OCI-LY1 (cell line): ENCODE results near the gene USP22.

Experiments
- H2AFZ ChIP-seq: fragments of 200-600 bp; sonication (generic), shearing (Covaris generic); 2 replicates; pipeline ENCODE4 v1.6.0; 2014; ENCODE audit warnings: antibody characterized with exemption, mild to moderate bottlenecking, low read length
- H3F3A ChIP-seq: fragments of 200-600 bp; sonication (generic), shearing (Covaris generic); 2 replicates; pipeline ENCODE4 v1.6.0; 2014; ENCODE audit warnings: mild to moderate bottlenecking, antibody characterized with exemption, low read length, moderate library complexity; ENCODE audit not compliant: insufficient read depth
- H3K27ac ChIP-seq: fragments of 200-600 bp; sonication (generic); 2 replicates; pipeline ENCODE4 v1.5.1; 2014; ENCODE audit warnings: low read length, mixed run types, mild to moderate bottlenecking, low read depth; ENCODE audit not compliant: poor library complexity, severe bottlenecking
- H3K27me3 ChIP-seq: fragments of 200-600 bp; sonication (generic); 2 replicates; pipeline ENCODE4 v1.6.0; 2014; ENCODE audit warnings: antibody characterized with exemption, mild to moderate bottlenecking, low read length, moderate library complexity; ENCODE audit not compliant: insufficient read depth
- H3K36me3 ChIP-seq: fragments of 200-600 bp; sonication (generic); 2 replicates; pipeline ENCODE4 v1.6.1; 2014; ENCODE audit warnings: mild to moderate bottlenecking, antibody characterized with exemption, low read length, moderate library complexity, mixed read lengths; ENCODE audit not compliant: insufficient read depth
- H3K4me1 ChIP-seq: fragments of 200-600 bp; sonication (generic); 2 replicates; pipeline ENCODE4 v1.5.1; 2014; ENCODE audit warnings: mild to moderate bottlenecking, low read length, moderate library complexity; ENCODE audit not compliant: insufficient read depth, severe bottlenecking
- H3K4me2 ChIP-seq: fragments of 200-600 bp; sonication (generic), shearing (Covaris generic); 2 replicates; pipeline ENCODE4 v1.6.1; 2014; ENCODE audit warnings: low read length
- H3K4me3 ChIP-seq: fragments of 200-600 bp; sonication (generic); 2 replicates; pipeline ENCODE4 v1.5.1; 2014; ENCODE audit warnings: low read length, low read depth, mild to moderate bottlenecking, mixed read lengths; ENCODE audit not compliant: poor library complexity, severe bottlenecking
- H3K79me2 ChIP-seq: fragments of 200-600 bp; shearing (Covaris generic); 2 replicates; pipeline ENCODE4 v1.6.1; 2016; ENCODE audit warnings: mixed run types, low read length, mixed read lengths; ENCODE audit not compliant: insufficient read depth
- H3K9ac ChIP-seq: fragments of 200-600 bp; sonication (generic), shearing (Covaris generic); 2 replicates; pipeline ENCODE4 v1.6.1; 2014; ENCODE audit warnings: mild to moderate bottlenecking, low read length, mixed read lengths
- H3K9me2 ChIP-seq: fragments of 200-600 bp; sonication (generic), shearing (Covaris generic); 2 replicates; pipeline ENCODE4 v1.6.1; 2014; ENCODE audit warnings: low read depth, mild to moderate bottlenecking, low read length, mixed read lengths
- H3K9me3 ChIP-seq: fragments of 200-600 bp; shearing (Covaris generic); 2 replicates; pipeline ENCODE4 v1.6.1; 2014; ENCODE audit warnings: low read length, mixed read lengths
- H4K20me1 ChIP-seq: fragments of 200-600 bp; sonication (generic), shearing (Covaris generic); 2 replicates; pipeline ENCODE4 v1.6.0; 2016; ENCODE audit warnings: mild to moderate bottlenecking, low read length; ENCODE audit not compliant: insufficient read depth
- EZH2 ChIP-seq: fragments of 200-600 bp; sonication (generic), shearing (Covaris generic); IDR thresholded peaks from 2 replicates; pipeline ENCODE4 v1.8.0; 2017; ENCODE audit warnings: borderline replicate concordance, mixed run types, mild to moderate bottlenecking, antibody characterized with exemption, low read length, moderate library complexity, mixed read lengths
- TF ChIP-seq, protein P1 (sequence below): fragments of 200-600 bp; sonication (generic), shearing (Covaris generic); IDR thresholded peaks from 2 replicates; pipeline ENCODE4 v1.5.1; 2017; ENCODE audit warnings: mild to moderate bottlenecking, antibody characterized with exemption, low read length, moderate library complexity, mixed read lengths

Gene USP22

GRCh38 chr17:20954794-20955193 lies 88.0 kb downstream of the USP22 start:
- H3F3A ChIP-seq: no peaks in the 10 kb centered on the region
- H3K79me2 ChIP-seq: no peaks in the 10 kb centered on the region
- H3K27me3 ChIP-seq: no peaks in the 10 kb centered on the region; the same call in 1 of the 2 replicates
- H3K4me2 ChIP-seq: no peak overlapping the region
- no peak for TF ChIP-seq EZH2
- TF ChIP-seq, protein P1, sequence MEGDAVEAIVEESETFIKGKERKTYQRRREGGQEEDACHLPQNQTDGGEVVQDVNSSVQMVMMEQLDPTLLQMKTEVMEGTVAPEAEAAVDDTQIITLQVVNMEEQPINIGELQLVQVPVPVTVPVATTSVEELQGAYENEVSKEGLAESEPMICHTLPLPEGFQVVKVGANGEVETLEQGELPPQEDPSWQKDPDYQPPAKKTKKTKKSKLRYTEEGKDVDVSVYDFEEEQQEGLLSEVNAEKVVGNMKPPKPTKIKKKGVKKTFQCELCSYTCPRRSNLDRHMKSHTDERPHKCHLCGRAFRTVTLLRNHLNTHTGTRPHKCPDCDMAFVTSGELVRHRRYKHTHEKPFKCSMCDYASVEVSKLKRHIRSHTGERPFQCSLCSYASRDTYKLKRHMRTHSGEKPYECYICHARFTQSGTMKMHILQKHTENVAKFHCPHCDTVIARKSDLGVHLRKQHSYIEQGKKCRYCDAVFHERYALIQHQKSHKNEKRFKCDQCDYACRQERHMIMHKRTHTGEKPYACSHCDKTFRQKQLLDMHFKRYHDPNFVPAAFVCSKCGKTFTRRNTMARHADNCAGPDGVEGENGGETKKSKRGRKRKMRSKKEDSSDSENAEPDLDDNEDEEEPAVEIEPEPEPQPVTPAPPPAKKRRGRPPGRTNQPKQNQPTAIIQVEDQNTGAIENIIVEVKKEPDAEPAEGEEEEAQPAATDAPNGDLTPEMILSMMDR: no peak
- no peaks in the 10 kb centered on the region for H3K36me3 ChIP-seq
- no peak overlapping the region for H3K4me3 ChIP-seq
- H3K4me1 ChIP-seq: no peaks in the 10 kb centered on the region
- H3K9me2 ChIP-seq: no peaks in the 10 kb centered on the region
- H2AFZ ChIP-seq: no peak overlapping the region
- H3K9ac ChIP-seq: no peak overlapping the region
- H4K20me1 ChIP-seq: no peaks in the 10 kb centered on the region
- no peak overlapping the region for H3K27ac ChIP-seq
- H3K9me3 ChIP-seq: no peaks in the 10 kb centered on the region

DNA sequence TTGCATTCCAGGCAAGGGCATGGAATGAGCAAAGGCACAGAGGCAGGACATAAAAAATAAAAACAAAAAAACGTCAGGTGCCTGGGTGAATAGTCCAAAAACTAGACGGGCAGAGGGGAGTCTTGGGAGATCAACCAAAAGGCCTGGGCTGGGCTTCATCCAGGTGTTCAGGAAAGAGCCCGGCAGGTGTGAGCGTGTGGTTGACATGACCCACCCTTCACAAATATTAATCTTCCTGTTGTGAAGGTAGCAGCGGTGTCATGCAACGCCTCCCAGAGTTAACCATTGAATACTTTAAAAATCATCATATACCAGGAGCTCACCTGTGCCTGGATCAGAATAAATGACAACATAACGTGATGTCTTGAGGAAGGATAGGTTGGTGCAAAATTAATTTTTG lies 90.6 kb downstream of the USP22 start:
- no peaks in the 10 kb centered on the region for H3K79me2 ChIP-seq
- H3K27me3 ChIP-seq: no peaks in the 10 kb centered on the region; the same call in 1 of the 2 replicates
- no peaks in the 10 kb centered on the region for H3K4me1 ChIP-seq
- H3K9ac ChIP-seq: no peak overlapping the region
- H4K20me1 ChIP-seq: no peaks in the 10 kb centered on the region
- H2AFZ ChIP-seq: no peak overlapping the region
- H3K9me2 ChIP-seq: no peaks in the 10 kb centered on the region
- H3F3A ChIP-seq: no peaks in the 10 kb centered on the region
- no peak overlapping the region for H3K4me2 ChIP-seq
- no peaks in the 10 kb centered on the region for H3K36me3 ChIP-seq
- H3K27ac ChIP-seq: no peak overlapping the region
- no peak for TF ChIP-seq EZH2
- TF ChIP-seq, protein P1: no peak
- no peak overlapping the region for H3K4me3 ChIP-seq
- H3K9me3 ChIP-seq: no peaks in the 10 kb centered on the region
